ENCODE data around the gene SLC6A9. TPM values are rescaled to one million over a fixed set of nuclear protein-coding genes. Genes with fewer than 3 reads are reported as not detected.

Gene SLC6A9
- total RNA-seq, 1 donor from 2014 or later = 2.1 TPM

- Histone ChIP-seq H3K36me3 (ENCODE audit: control insufficient read depth in 3 of 3, insufficient read depth in 3 of 3, low read length in 3 of 3) (peaks cover 40 to 48% (median 44%) of the 10 kb centered on the region in 3 donors), H3K27me3 (ENCODE audit: control insufficient read depth in 3 of 3, insufficient read depth in 3 of 3, low read length in 3 of 3) (no peaks in the 10 kb centered on the region), H3K9me3 (ENCODE audit: control insufficient read depth in 3 of 3, low read length in 3 of 3) (no peaks in the 10 kb centered on the region), H3K9ac (ENCODE audit: low read depth in 1 of 3, low read length in 3 of 3) (peak overlapping the region in 2 of 3 donors; percentile 2 to 69), H3K4me1 (ENCODE audit: control insufficient read depth in 3 of 3, insufficient read depth in 3 of 3, low read length in 3 of 3) (peaks cover 60 to 78% (median 73%) of the 10 kb centered on the region in 3 donors), H3K4me3 (ENCODE audit: low read length in 3 of 3) (no peak overlapping the region), H3K27ac (ENCODE audit: low read depth, low read length) (no peak overlapping the region)
Measured at GRCh38 chr1:43953361-43953760, 77.9 kb downstream of the SLC6A9 start.

GRCh38 chr1:43952731-43953346, 78.4 kb downstream of the SLC6A9 start:
- H3K27ac ChIP-seq (ENCODE audit: low read depth, low read length) = no peak overlapping the region
- H3K9ac ChIP-seq (ENCODE audit: low read depth in 1 of 3, low read length in 3 of 3) = peak overlapping the region in 1 of 3 donors; percentile 69
- peaks cover 34 to 43% (median 39%) of the 10 kb centered on the region in 3 donors for H3K36me3 ChIP-seq (ENCODE audit: control insufficient read depth in 3 of 3, insufficient read depth in 3 of 3, low read length in 3 of 3)
- no peaks in the 10 kb centered on the region for H3K9me3 ChIP-seq (ENCODE audit: control insufficient read depth in 3 of 3, low read length in 3 of 3)
- peak overlapping the region in 2 of 3 donors; percentile 7 to 11 for H3K4me3 ChIP-seq (ENCODE audit: low read length in 3 of 3)
- H3K27me3 ChIP-seq (ENCODE audit: control insufficient read depth in 3 of 3, insufficient read depth in 3 of 3, low read length in 3 of 3) = no peaks in the 10 kb centered on the region
- H3K4me1 ChIP-seq (ENCODE audit: control insufficient read depth in 3 of 3, insufficient read depth in 3 of 3, low read length in 3 of 3) = peaks cover 62 to 80% (median 76%) of the 10 kb centered on the region in 3 donors

GRCh38 chr1:43951021-43951985, 80.0 kb downstream of the SLC6A9 start:
- Histone ChIP-seq H3K36me3 (ENCODE audit: control insufficient read depth in 3 of 3, insufficient read depth in 3 of 3, low read length in 3 of 3) (peaks cover 19 to 27% (median 23%) of the 10 kb centered on the region in 3 donors), H3K4me1 (ENCODE audit: control insufficient read depth in 3 of 3, insufficient read depth in 3 of 3, low read length in 3 of 3) (peaks cover 70 to 75% (median 73%) of the 10 kb centered on the region in 3 donors), H3K27ac (ENCODE audit: low read depth, low read length) (no peak overlapping the region), H3K9ac (ENCODE audit: low read depth in 1 of 3, low read length in 3 of 3) (peak overlapping the region in 2 of 3 donors; percentile 12 to 100), H3K9me3 (ENCODE audit: control insufficient read depth in 3 of 3, low read length in 3 of 3) (no peaks in the 10 kb centered on the region), H3K27me3 (ENCODE audit: control insufficient read depth in 3 of 3, insufficient read depth in 3 of 3, low read length in 3 of 3) (no peaks in the 10 kb centered on the region), H3K4me3 (ENCODE audit: low read length in 3 of 3) (peak overlapping the region in 1 of 3 donors; percentile 4)

- Histone ChIP-seq H3K27ac (ENCODE audit: low read depth, low read length) (peak overlapping the region; percentile 100), H3K9me3 (ENCODE audit: control insufficient read depth in 3 of 3, low read length in 3 of 3) (no peaks in the 10 kb centered on the region), H3K36me3 (ENCODE audit: control insufficient read depth in 3 of 3, insufficient read depth in 3 of 3, low read length in 3 of 3) (peaks cover 16 to 23% (median 20%) of the 10 kb centered on the region in 3 donors), H3K27me3 (ENCODE audit: control insufficient read depth in 3 of 3, insufficient read depth in 3 of 3, low read length in 3 of 3) (no peaks in the 10 kb centered on the region), H3K4me3 (ENCODE audit: low read length in 3 of 3) (peak overlapping the region; percentile 35 to 96 (median 60)), H3K9ac (ENCODE audit: low read depth in 1 of 3, low read length in 3 of 3) (peak overlapping the region in 1 of 3 donors; percentile 100), H3K4me1 (ENCODE audit: control insufficient read depth in 3 of 3, insufficient read depth in 3 of 3, low read length in 3 of 3) (peaks cover 72 to 80% (median 72%) of the 10 kb centered on the region in 3 donors)
Measured at GRCh38 chr1:43949678-43950077, 81.6 kb downstream of the SLC6A9 start.

- peak overlapping the region; percentile 100 for H3K9ac ChIP-seq (ENCODE audit: low read depth in 1 of 3, low read length in 3 of 3)
- H3K27ac ChIP-seq (ENCODE audit: low read depth, low read length) = peak overlapping the region; percentile 100
- peaks cover 55 to 67% (median 59%) of the 10 kb centered on the region in 3 donors for H3K4me1 ChIP-seq (ENCODE audit: control insufficient read depth in 3 of 3, insufficient read depth in 3 of 3, low read length in 3 of 3)
- peaks cover 16 to 19% (median 16%) of the 10 kb centered on the region in 3 donors for H3K36me3 ChIP-seq (ENCODE audit: control insufficient read depth in 3 of 3, insufficient read depth in 3 of 3, low read length in 3 of 3)
- H3K27me3 ChIP-seq (ENCODE audit: control insufficient read depth in 3 of 3, insufficient read depth in 3 of 3, low read length in 3 of 3) = no peaks in the 10 kb centered on the region
- H3K4me3 ChIP-seq (ENCODE audit: low read length in 3 of 3) = peak overlapping the region; percentile 95 to 99 (median 96)
- H3K9me3 ChIP-seq (ENCODE audit: control insufficient read depth in 3 of 3, low read length in 3 of 3) = no peaks in the 10 kb centered on the region
Measured at GRCh38 chr1:43947874-43948437, 83.3 kb downstream of the SLC6A9 start.

- no peaks in the 10 kb centered on the region for H3K9me3 ChIP-seq (ENCODE audit: control insufficient read depth in 3 of 3, low read length in 3 of 3)
- peaks cover 50 to 63% (median 58%) of the 10 kb centered on the region in 3 donors for H3K4me1 ChIP-seq (ENCODE audit: control insufficient read depth in 3 of 3, insufficient read depth in 3 of 3, low read length in 3 of 3)
- peak overlapping the region; percentile 100 for H3K9ac ChIP-seq (ENCODE audit: low read depth in 1 of 3, low read length in 3 of 3)
- peak overlapping the region; percentile 95 to 99 (median 96) for H3K4me3 ChIP-seq (ENCODE audit: low read length in 3 of 3)
- peak overlapping the region; percentile 100 for H3K27ac ChIP-seq (ENCODE audit: low read depth, low read length)
- peaks cover 16 to 19% (median 16%) of the 10 kb centered on the region in 3 donors for H3K36me3 ChIP-seq (ENCODE audit: control insufficient read depth in 3 of 3, insufficient read depth in 3 of 3, low read length in 3 of 3)
- no peaks in the 10 kb centered on the region for H3K27me3 ChIP-seq (ENCODE audit: control insufficient read depth in 3 of 3, insufficient read depth in 3 of 3, low read length in 3 of 3)
Measured at GRCh38 chr1:43947061-43947873, 84.0 kb downstream of the SLC6A9 start.

Other genes with a start within 250 kb of the SLC6A9 start
- not detected for gene ARTN, start 97.7 kb downstream of the SLC6A9 start, total RNA-seq
- 11.0 TPM for gene IPO13, start 84.5 kb downstream of the SLC6A9 start, total RNA-seq
- gene DPH2, start 61.5 kb downstream of the SLC6A9 start, total RNA-seq = 9.9 TPM
- 73.1 TPM for gene ATP6V0B, start 56.5 kb downstream of the SLC6A9 start, total RNA-seq
- gene B4GALT2, start 52.3 kb downstream of the SLC6A9 start, total RNA-seq = 29.7 TPM
- gene CCDC24, start 39.9 kb downstream of the SLC6A9 start, total RNA-seq = under 0.01 TPM
- gene KLF17, start 87.4 kb upstream of the SLC6A9 start, total RNA-seq = under 0.01 TPM
- gene KLF18, start 110.2 kb upstream of the SLC6A9 start, total RNA-seq = not detected
- 14.6 TPM for gene DMAP1, start 182.0 kb upstream of the SLC6A9 start, total RNA-seq

Measured in skeletal muscle tissue (tissue), 4 donors.